SK-N-SH (cell line): ENCODE measurements around the gene OR2F1. TPM values are rescaled to one million over a fixed set of nuclear protein-coding genes. Genes with fewer than 3 reads are reported as not detected.

ENCODE experiments used
- CTCF ChIA-PET: fragments of 300-600, 350-600 bp; formaldehyde crosslinking; extraction: SDS; loops from one replicate; lab custom pipeline; 2021; lab: Yijun Ruan, JAX
- POLR2A ChIA-PET: fragments of 350-600 bp; sonication (Branson Sonifier 250); formaldehyde crosslinking; extraction: SDS; loops from one replicate; lab custom pipeline; 2020; ENCODE audit warnings: antibody characterized with exemption, inconsistent platforms; lab: Yijun Ruan, JAX
- DNase-seq: peaks from one replicate; pipeline ENCODE4 v3.0.0; 2012
- H2AFZ ChIP-seq: fragments of 200-600 bp; sonication (generic); 2 replicates; pipeline ENCODE4 v1.8.1; 2016; ENCODE audit warnings: antibody characterized with exemption, mild to moderate bottlenecking, low read depth
- H3F3A ChIP-seq: fragments of 200-600 bp; sonication (generic); replicated peaks from 2 replicates; pipeline ENCODE3; 2016; ENCODE audit warnings: antibody characterized with exemption, mild to moderate bottlenecking; ENCODE audit not compliant: insufficient read depth
- H3K27ac ChIP-seq, 2 experiments: fragments of 200-500 bp in 1 of 2; fragments of 200-600 bp in 1 of 2; sonication (Bioruptor generic) in 1 of 2; sonication (generic), shearing (Covaris generic) in 1 of 2; 2 replicates each; pipeline versions ENCODE4 v1.5.1 to v1.6.1; 2014 to 2016; ENCODE audit warnings: low read depth in 2 of 2, inconsistent platforms in 1 of 2, low read length in 1 of 2, mild to moderate bottlenecking in 1 of 2, mixed read lengths in 1 of 2
- H3K27me3 ChIP-seq: fragments of 200-600 bp; sonication (generic), shearing (Covaris generic); 2 replicates; pipeline ENCODE4 v1.6.1; 2016; ENCODE audit warnings: mixed run types; ENCODE audit not compliant: insufficient read depth
- H3K36me3 ChIP-seq, 2 experiments: fragments of 200-500 bp in 1 of 2; fragments of 200-600 bp in 1 of 2; sonication (Bioruptor generic) in 1 of 2; sonication (generic) in 1 of 2; replicated peaks in 1 of 2; 2 replicates each; pipeline versions ENCODE3 to v1.5.1; 2014 to 2016; ENCODE audit warnings: low read length in 1 of 2, mild to moderate bottlenecking in 1 of 2; ENCODE audit not compliant: insufficient read depth in 2 of 2, control insufficient read depth in 1 of 2
- H3K4me1 ChIP-seq, 2 experiments: fragments of 200-500 bp in 1 of 2; fragments of 200-600 bp in 1 of 2; sonication (Bioruptor generic) in 1 of 2; sonication (generic), shearing (Covaris generic) in 1 of 2; 2 replicates each; pipeline versions ENCODE4 v1.5.1 to v1.6.1; 2014 to 2016; ENCODE audit warnings: low read depth in 1 of 2, low read length in 1 of 2, mixed run types in 1 of 2; ENCODE audit not compliant: insufficient read depth in 2 of 2, control insufficient read depth in 1 of 2
- H3K4me2 ChIP-seq: fragments of 200-600 bp; sonication (generic), shearing (Covaris generic); 2 replicates; pipeline ENCODE4 v1.6.1; 2017; ENCODE audit warnings: mixed run types
- H3K4me3 ChIP-seq, 2 experiments: fragments of 200-500 bp in 1 of 2; fragments of 200-600 bp in 1 of 2; sonication (Bioruptor generic) in 1 of 2; sonication (generic), shearing (Covaris generic) in 1 of 2; 2 replicates each; pipeline versions ENCODE4 v1.5.1 to v1.8.1; 2014 to 2016; ENCODE audit warnings: low read depth in 2 of 2, inconsistent platforms in 1 of 2, low read length in 1 of 2, mild to moderate bottlenecking in 1 of 2, mixed read lengths in 1 of 2, moderate library complexity in 1 of 2
- H3K79me2 ChIP-seq: fragments of 200-600 bp; sonication (generic); 2 replicates; pipeline ENCODE4 v1.8.1; 2017; ENCODE audit warnings: mild to moderate bottlenecking; ENCODE audit not compliant: insufficient read depth
- H3K9ac ChIP-seq: fragments of 200-600 bp; sonication (generic); 2 replicates; pipeline ENCODE4 v1.6.1; 2017; ENCODE audit warnings: mixed run types
- H3K9me2 ChIP-seq: fragments of 200-600 bp; sonication (generic); 2 replicates; pipeline ENCODE4 v1.6.1; 2017; ENCODE audit warnings: mixed run types
- H3K9me3 ChIP-seq: fragments of 200-600 bp; sonication (generic); 2 replicates; pipeline ENCODE4 v1.6.1; 2017; ENCODE audit warnings: mixed run types, mild to moderate bottlenecking, moderate library complexity
- H4K20me1 ChIP-seq: fragments of 200-600 bp; sonication (generic); 2 replicates; pipeline ENCODE4 v1.6.1; 2017; ENCODE audit warnings: mild to moderate bottlenecking, mixed run types; ENCODE audit not compliant: insufficient read depth
- ELF1 ChIP-seq: IDR thresholded peaks from 2 replicates; pipeline ENCODE4 v1.4.0; 2012
- EZH2phosphoT487 ChIP-seq: fragments of 200-600 bp; sonication (generic); IDR thresholded peaks from 2 replicates; pipeline ENCODE4 v1.6.1; 2017; ENCODE audit warnings: low read depth, mixed run types, mild to moderate bottlenecking, antibody characterized with exemption, moderate library complexity, borderline replicate concordance
- FOSL2 ChIP-seq: IDR thresholded peaks from 2 replicates; pipeline ENCODE4 v1.4.0; 2012; ENCODE audit warnings: low read depth, mild to moderate bottlenecking, moderate library complexity, borderline replicate concordance
- FOXM1 ChIP-seq: IDR thresholded peaks from 2 replicates; pipeline ENCODE4 v1.4.0; 2012; ENCODE audit warnings: low read depth, mild to moderate bottlenecking
- GABPA ChIP-seq: IDR thresholded peaks from 2 replicates; pipeline ENCODE4 v1.4.0; 2012; ENCODE audit warnings: low read depth, mild to moderate bottlenecking
- GATA2 ChIP-seq: sonication (generic); formaldehyde crosslinking; IDR thresholded peaks from 2 replicates; pipeline ENCODE4 v1.5.0; 2020; ENCODE audit warnings: mild to moderate bottlenecking, missing genetic modification reagents
- JUND ChIP-seq: IDR thresholded peaks from 2 replicates; pipeline ENCODE4 v1.4.0; 2012
- SIN3A ChIP-seq: IDR thresholded peaks from 2 replicates; pipeline ENCODE4 v1.6.1; 2012; ENCODE audit warnings: low read depth, mild to moderate bottlenecking, low read length, moderate library complexity, borderline replicate concordance
- SMC3 ChIP-seq: IDR thresholded peaks from 2 replicates; pipeline ENCODE4 v1.6.1; 2012; ENCODE audit warnings: low read depth, low read length, improper control_type of control experiment
- TAF1 ChIP-seq: IDR thresholded peaks from 2 replicates; pipeline ENCODE4 v1.6.1; 2012; ENCODE audit warnings: low read depth, mild to moderate bottlenecking, low read length, moderate library complexity, borderline replicate concordance
- TCF12 ChIP-seq: IDR thresholded peaks from 2 replicates; pipeline ENCODE4 v1.4.0; 2012
- WGBS: methylation state at CpG from one replicate; pipeline ENCODE4 v1.1.6; 2017; ENCODE audit warnings: low lambda C conversion rate; 5-methylcytosine and 5-hydroxymethylcytosine counted together
- polyA plus RNA-seq, 3 experiments: library from polyadenylated mRNA; depleted of rRNA; stranded (reverse); fragments of >200 nt; gene quantifications; 2 replicates each; pipeline ENCODE4 v1.2.3, GENCODE V29; 2012
- TF ChIP-seq, protein P1 (sequence below): IDR thresholded peaks from 2 replicates; pipeline ENCODE4 v1.4.0; 2012; ENCODE audit warnings: low read depth
- TF ChIP-seq, protein P2 (sequence below): fragments of 150-350 bp; IDR thresholded peaks from 2 replicates; pipeline ENCODE4 v1.6.1; 2017; ENCODE audit warnings: antibody characterized with exemption, low read length, low read depth, borderline replicate concordance
- TF ChIP-seq, protein P3 (sequence below): IDR thresholded peaks from 2 replicates; pipeline ENCODE4 v1.4.0; 2012; ENCODE audit warnings: low read depth, borderline replicate concordance
- TF ChIP-seq, protein P4 (sequence below): fragments of 150-350 bp; IDR thresholded peaks from 2 replicates; pipeline ENCODE4 v1.6.1; 2016; ENCODE audit warnings: mild to moderate bottlenecking, low read depth, low read length

Gene OR2F1
- polyA plus RNA-seq, 1 of the 3 experiments (the other 2 are of a cell fraction), result 0.10 TPM

DNA sequence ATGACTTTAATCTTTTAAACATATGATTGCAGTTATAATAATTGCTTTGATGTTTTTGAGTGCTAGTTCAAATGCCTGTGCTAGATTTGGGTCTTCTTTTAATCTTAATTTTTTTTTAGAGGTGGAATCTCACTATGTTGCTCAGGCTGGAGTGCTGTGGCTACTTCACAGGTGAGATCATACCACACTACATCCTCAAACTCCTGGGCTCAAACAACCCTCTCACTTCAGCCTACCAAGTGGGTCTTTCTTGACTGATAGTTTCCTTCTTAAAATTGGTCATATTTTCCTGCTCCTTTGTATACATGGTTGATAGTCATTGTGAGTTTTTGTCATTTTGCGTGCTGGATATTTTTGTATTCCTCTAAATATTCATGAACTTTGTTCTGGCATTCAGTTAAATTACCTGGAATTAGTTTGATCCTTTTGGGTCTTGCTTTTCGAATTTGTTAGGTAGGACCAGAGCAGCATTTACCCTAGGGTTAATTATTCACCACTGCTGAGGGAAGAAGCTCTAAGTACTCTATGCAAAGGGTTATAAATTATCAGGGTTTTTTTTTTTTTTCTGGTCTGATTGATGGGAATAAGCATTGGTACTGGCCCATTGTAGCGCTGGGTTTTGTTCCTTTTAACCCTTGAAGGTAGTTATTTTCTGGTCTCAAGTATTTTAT lies 40.6 kb upstream of the OR2F1 start:
- WGBS, result 51% methylated on average over 3 of the region's 3 CpGs

More for the DNA sequence above, 40.6 kb upstream of the OR2F1 start:
- H2AFZ ChIP-seq, result no peak overlapping the region
- TF ChIP-seq FOSL2 (no peak), SIN3A (no peak), ELF1 (no peak), JUND (no peak), GABPA (no peak), SMC3 (no peak), TAF1 (no peak), FOXM1 (no peak), EZH2phosphoT487 (no peak), GATA2 (no peak), TCF12 (no peak)
- TF ChIP-seq, protein P1, sequence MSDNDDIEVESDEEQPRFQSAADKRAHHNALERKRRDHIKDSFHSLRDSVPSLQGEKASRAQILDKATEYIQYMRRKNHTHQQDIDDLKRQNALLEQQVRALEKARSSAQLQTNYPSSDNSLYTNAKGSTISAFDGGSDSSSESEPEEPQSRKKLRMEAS, result no peak
- TF ChIP-seq, protein P2, sequence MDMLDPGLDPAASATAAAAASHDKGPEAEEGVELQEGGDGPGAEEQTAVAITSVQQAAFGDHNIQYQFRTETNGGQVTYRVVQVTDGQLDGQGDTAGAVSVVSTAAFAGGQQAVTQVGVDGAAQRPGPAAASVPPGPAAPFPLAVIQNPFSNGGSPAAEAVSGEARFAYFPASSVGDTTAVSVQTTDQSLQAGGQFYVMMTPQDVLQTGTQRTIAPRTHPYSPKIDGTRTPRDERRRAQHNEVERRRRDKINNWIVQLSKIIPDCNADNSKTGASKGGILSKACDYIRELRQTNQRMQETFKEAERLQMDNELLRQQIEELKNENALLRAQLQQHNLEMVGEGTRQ, result no peak
- TF ChIP-seq, protein P3, sequence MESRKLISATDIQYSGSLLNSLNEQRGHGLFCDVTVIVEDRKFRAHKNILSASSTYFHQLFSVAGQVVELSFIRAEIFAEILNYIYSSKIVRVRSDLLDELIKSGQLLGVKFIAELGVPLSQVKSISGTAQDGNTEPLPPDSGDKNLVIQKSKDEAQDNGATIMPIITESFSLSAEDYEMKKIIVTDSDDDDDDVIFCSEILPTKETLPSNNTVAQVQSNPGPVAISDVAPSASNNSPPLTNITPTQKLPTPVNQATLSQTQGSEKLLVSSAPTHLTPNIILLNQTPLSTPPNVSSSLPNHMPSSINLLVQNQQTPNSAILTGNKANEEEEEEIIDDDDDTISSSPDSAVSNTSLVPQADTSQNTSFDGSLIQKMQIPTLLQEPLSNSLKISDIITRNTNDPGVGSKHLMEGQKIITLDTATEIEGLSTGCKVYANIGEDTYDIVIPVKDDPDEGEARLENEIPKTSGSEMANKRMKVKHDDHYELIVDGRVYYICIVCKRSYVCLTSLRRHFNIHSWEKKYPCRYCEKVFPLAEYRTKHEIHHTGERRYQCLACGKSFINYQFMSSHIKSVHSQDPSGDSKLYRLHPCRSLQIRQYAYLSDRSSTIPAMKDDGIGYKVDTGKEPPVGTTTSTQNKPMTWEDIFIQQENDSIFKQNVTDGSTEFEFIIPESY, result no peak
- TF ChIP-seq, protein P4, sequence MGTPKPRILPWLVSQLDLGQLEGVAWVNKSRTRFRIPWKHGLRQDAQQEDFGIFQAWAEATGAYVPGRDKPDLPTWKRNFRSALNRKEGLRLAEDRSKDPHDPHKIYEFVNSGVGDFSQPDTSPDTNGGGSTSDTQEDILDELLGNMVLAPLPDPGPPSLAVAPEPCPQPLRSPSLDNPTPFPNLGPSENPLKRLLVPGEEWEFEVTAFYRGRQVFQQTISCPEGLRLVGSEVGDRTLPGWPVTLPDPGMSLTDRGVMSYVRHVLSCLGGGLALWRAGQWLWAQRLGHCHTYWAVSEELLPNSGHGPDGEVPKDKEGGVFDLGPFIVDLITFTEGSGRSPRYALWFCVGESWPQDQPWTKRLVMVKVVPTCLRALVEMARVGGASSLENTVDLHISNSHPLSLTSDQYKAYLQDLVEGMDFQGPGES, result no peak
- H3K36me3 ChIP-seq, result no peaks in the 10 kb centered on the region
- ChIA-PET POLR2A (no interaction called here), CTCF (interaction anchor here (0.8 to 2.4 kb wide), 2 partner anchors 14 to 20 kb away, joined by 3 to 10 read pairs; no protein-coding TSS in a partner anchor)
- no peak overlapping the region for H3K4me3 ChIP-seq
- H3K9me2 ChIP-seq, result no peaks in the 10 kb centered on the region
- H3K9me3 ChIP-seq, result no peaks in the 10 kb centered on the region
- H3K27me3 ChIP-seq, result peaks cover 6% of the 10 kb centered on the region; the same call in 1 of the 2 replicates
- H3K9ac ChIP-seq, result no peak overlapping the region
- no peaks in the 10 kb centered on the region for H4K20me1 ChIP-seq
- DNase-seq, result no peak
- H3K4me2 ChIP-seq, result no peak overlapping the region
- H3K79me2 ChIP-seq, result no peaks in the 10 kb centered on the region
- H3K4me1 ChIP-seq, result no peaks in the 10 kb centered on the region
- H3F3A ChIP-seq, result no peaks in the 10 kb centered on the region
- no peak overlapping the region for H3K27ac ChIP-seq
